SU-DHL-6 (cell line): Measurements from ENCODE around the gene NAV2.

Source experiments
- H2AFZ ChIP-seq: fragments of 200-600 bp; sonication (generic); 2 replicates; pipeline ENCODE4 v1.6.1; 2014; ENCODE audit warnings: low read depth, mild to moderate bottlenecking, moderate library complexity, mixed read lengths, antibody characterized with exemption, low read length; ENCODE audit not compliant: severe bottlenecking
- H3F3A ChIP-seq: fragments of 200-600 bp; shearing (Covaris generic); 2 replicates; pipeline ENCODE4 v1.6.0; 2016; ENCODE audit warnings: antibody characterized with exemption, mild to moderate bottlenecking; ENCODE audit not compliant: insufficient read depth
- H3K27ac ChIP-seq: fragments of 200-600 bp; sonication (generic); 2 replicates; pipeline ENCODE4 v1.5.1; 2016; ENCODE audit warnings: low read depth, mild to moderate bottlenecking, low read length, moderate library complexity, mixed read lengths
- H3K27me3 ChIP-seq: fragments of 200-600 bp; sonication (generic), shearing (Covaris generic); 2 replicates; pipeline ENCODE4 v1.6.0; 2014; ENCODE audit warnings: mild to moderate bottlenecking, low read length
- H3K36me3 ChIP-seq: fragments of 200-600 bp; sonication (generic); 2 replicates; pipeline ENCODE4 v1.6.1; 2014; ENCODE audit warnings: mild to moderate bottlenecking, low read length, mixed read lengths
- H3K4me2 ChIP-seq: fragments of 300-600, 200-600 bp; shearing (Covaris generic), sonication (generic); 2 replicates; pipeline ENCODE4 v1.6.0; 2014; ENCODE audit warnings: low read length, low read depth, mild to moderate bottlenecking; ENCODE audit not compliant: poor library complexity, severe bottlenecking
- H3K4me3 ChIP-seq: fragments of 200-600 bp; sonication (generic); 2 replicates; pipeline ENCODE4 v1.5.1; 2014; ENCODE audit warnings: antibody characterized with exemption, low read length, mild to moderate bottlenecking, mixed read lengths; ENCODE audit not compliant: insufficient read depth, poor library complexity, severe bottlenecking
- H3K79me2 ChIP-seq: fragments of 200-600 bp; sonication (generic); 2 replicates; pipeline ENCODE4 v1.6.1; 2014; ENCODE audit warnings: mild to moderate bottlenecking, low read length, moderate library complexity; ENCODE audit not compliant: insufficient read depth
- H3K9ac ChIP-seq: fragments of 200-600 bp; sonication (generic); 2 replicates; pipeline ENCODE4 v1.7.0; 2014; ENCODE audit warnings: mild to moderate bottlenecking, low read length
- H3K9me2 ChIP-seq: fragments of 200-600 bp; sonication (generic); replicated peaks from 2 replicates; pipeline ENCODE4 v1.6.1; 2014; ENCODE audit warnings: low read length; ENCODE audit not compliant: insufficient read depth
- H3K9me3 ChIP-seq: fragments of 200-600 bp; sonication (generic); 2 replicates; pipeline ENCODE4 v1.6.1; 2014; ENCODE audit warnings: low read length, mixed read lengths; ENCODE audit not compliant: insufficient read depth
- H4K20me1 ChIP-seq: fragments of 200-600 bp; sonication (generic); 2 replicates; pipeline ENCODE4 v1.6.1; 2014; ENCODE audit warnings: low read depth, mild to moderate bottlenecking, antibody characterized with exemption, low read length, moderate library complexity, mixed read lengths
- EZH2phosphoT487 ChIP-seq: fragments of 200-600 bp; sonication (generic), shearing (Covaris generic); conservative IDR thresholded peaks from 2 replicates; pipeline ENCODE4 v1.6.1; 2018; ENCODE audit warnings: mild to moderate bottlenecking, antibody characterized with exemption, low read length, moderate library complexity, mixed read lengths
- TF ChIP-seq, protein P1 (sequence below): fragments of 200-600 bp; sonication (generic); IDR thresholded peaks from one replicate; pipeline ENCODE4 v1.5.1; 2017; ENCODE audit warnings: antibody characterized with exemption, mild to moderate bottlenecking, low read length, moderate library complexity; ENCODE audit not compliant: insufficient read depth, poor library complexity, severe bottlenecking

The NAV2 gene

DNA sequence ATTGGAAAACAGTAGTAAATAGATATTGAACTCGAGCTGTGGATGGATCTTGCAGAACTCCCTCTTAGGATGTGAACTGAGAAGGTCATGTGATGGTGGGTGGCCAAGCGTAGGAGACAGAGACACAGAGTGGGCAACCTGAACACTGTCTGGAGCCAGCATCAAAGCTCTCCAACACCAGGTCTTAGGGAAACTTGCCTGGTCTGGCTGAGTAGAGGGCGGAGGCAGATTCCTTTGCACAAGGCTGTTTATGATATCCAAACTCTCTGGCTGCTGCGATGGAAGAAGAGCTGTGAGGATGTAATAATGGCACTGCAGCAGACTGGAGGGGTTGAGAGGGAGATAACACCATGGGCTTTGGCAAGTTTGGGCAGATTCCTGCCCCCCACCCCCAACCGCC lies 10.1 kb downstream of the NAV2 start:
- Histone ChIP-seq H3K9ac (no peak overlapping the region), H3K27me3 (no peaks in the 10 kb centered on the region), H3K36me3 (no peaks in the 10 kb centered on the region), H3K4me3 (no peak overlapping the region), H3K27ac (no peak overlapping the region), H3F3A (no peaks in the 10 kb centered on the region), H2AFZ (no peak overlapping the region), H3K9me2 (no peaks in the 10 kb centered on the region), H3K9me3 (no peaks in the 10 kb centered on the region), H3K79me2 (no peaks in the 10 kb centered on the region), H4K20me1 (no peaks in the 10 kb centered on the region), H3K4me2 (no peak overlapping the region)
- TF ChIP-seq EZH2phosphoT487 = no peak
- TF ChIP-seq, protein P1, sequence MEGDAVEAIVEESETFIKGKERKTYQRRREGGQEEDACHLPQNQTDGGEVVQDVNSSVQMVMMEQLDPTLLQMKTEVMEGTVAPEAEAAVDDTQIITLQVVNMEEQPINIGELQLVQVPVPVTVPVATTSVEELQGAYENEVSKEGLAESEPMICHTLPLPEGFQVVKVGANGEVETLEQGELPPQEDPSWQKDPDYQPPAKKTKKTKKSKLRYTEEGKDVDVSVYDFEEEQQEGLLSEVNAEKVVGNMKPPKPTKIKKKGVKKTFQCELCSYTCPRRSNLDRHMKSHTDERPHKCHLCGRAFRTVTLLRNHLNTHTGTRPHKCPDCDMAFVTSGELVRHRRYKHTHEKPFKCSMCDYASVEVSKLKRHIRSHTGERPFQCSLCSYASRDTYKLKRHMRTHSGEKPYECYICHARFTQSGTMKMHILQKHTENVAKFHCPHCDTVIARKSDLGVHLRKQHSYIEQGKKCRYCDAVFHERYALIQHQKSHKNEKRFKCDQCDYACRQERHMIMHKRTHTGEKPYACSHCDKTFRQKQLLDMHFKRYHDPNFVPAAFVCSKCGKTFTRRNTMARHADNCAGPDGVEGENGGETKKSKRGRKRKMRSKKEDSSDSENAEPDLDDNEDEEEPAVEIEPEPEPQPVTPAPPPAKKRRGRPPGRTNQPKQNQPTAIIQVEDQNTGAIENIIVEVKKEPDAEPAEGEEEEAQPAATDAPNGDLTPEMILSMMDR = no peak

DNA sequence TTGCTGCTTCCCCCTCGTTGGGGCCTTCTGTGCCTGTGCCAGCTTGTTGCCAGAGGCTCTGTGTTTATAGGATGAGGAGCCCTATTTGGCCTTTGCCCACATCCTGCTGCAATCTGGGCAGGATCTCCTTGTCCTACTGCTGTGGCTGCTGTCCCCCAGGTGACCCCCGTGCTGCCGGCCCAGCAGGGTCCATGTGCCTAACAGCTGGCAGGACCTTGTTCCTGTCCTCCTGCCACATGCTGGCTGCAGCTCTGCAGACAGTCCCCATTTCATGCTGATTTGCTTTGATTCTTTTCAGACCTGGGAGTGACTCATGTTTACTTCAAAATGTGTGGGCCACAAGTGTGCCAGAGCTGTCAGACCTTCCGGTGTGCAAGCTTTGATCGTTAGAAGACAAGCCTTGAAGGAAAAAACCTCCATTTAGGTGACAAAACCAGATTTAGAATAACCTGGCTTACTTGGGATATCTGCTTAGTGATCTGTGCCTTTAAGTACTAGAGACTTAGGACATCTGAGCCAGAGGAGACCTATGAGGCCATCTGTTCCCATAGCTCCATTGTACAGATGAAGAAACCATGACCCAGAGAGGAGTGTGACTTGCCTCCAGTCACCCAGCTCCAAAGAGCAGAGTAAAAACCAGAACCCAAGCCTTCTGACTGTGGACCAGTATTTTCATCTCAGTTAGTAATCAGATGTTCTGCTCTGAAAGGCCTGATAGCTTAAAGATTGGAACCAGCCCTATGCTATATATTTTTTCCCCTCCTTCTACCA lies 11.1 kb downstream of the NAV2 start:
- Histone ChIP-seq H3K9ac (no peak overlapping the region), H3K27me3 (no peaks in the 10 kb centered on the region), H3K4me2 (no peak overlapping the region), H3K27ac (no peak overlapping the region), H3K9me3 (no peaks in the 10 kb centered on the region), H4K20me1 (no peaks in the 10 kb centered on the region), H2AFZ (no peak overlapping the region), H3K9me2 (no peaks in the 10 kb centered on the region), H3K36me3 (no peaks in the 10 kb centered on the region), H3K4me3 (no peak overlapping the region), H3F3A (no peaks in the 10 kb centered on the region), H3K79me2 (no peaks in the 10 kb centered on the region)
- TF ChIP-seq, protein P1 = no peak
- TF ChIP-seq EZH2phosphoT487 = no peak

DNA sequence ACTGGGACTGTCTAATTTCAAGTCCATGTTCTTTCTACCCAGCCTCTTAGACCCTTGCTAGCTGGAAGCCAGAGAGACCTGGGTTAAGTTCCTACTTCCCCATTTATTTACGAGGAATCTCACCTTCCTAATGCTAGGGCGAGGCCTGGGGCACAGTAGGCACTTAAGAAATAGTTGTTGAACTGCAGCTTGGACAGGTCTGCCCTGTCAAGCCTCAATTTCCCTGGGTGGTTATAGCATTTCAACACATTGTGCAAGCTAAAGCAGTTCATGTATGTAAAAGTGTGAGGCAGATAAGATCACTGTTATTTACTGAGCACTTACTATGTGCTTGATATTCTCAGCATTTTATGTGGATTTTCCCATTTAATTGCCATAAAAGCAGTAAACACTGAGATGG lies 12.1 kb downstream of the NAV2 start:
- no peak overlapping the region for H3K4me3 ChIP-seq
- no peaks in the 10 kb centered on the region for H3K36me3 ChIP-seq
- H3K27ac ChIP-seq = no peak overlapping the region
- H3K9me3 ChIP-seq = no peaks in the 10 kb centered on the region
- no peak overlapping the region for H2AFZ ChIP-seq
- no peaks in the 10 kb centered on the region for H3F3A ChIP-seq
- no peaks in the 10 kb centered on the region for H4K20me1 ChIP-seq
- no peaks in the 10 kb centered on the region for H3K79me2 ChIP-seq
- TF ChIP-seq, protein P1 = no peak
- TF ChIP-seq EZH2phosphoT487 = no peak
- no peaks in the 10 kb centered on the region for H3K27me3 ChIP-seq
- no peak overlapping the region for H3K4me2 ChIP-seq
- no peaks in the 10 kb centered on the region for H3K9me2 ChIP-seq
- H3K9ac ChIP-seq = no peak overlapping the region
